Activated naive CD4-positive, alpha-beta T cell treated with anti-CD3 and anti-CD28 coated beads, Interleukin-2, amount 50 U/mL, for 72 hours (primary cell): Measurements from ENCODE around the gene APC2. TPM values are rescaled to one million over a fixed set of nuclear protein-coding genes. Genes with fewer than 3 reads are reported as not detected.

Experiments
- ATAC-seq, 2 donors: fragments of 150-1000 bp; cut with Tn5 transposase; 2 replicates each; pipeline ENCODE4 v1.10.0; 2021; ENCODE audit warnings: mild to moderate bottlenecking in 2 of 2, moderate library complexity in 2 of 2
- DNase-seq, 2 donors: peaks; one replicate each; pipeline ENCODE4 v3.0.0; 2021 to 2022; ENCODE audit warnings: low spot score in 2 of 2
- H3K27ac Mint-ChIP-seq, 2 donors: one replicate each; pipeline ENCODE4 v1.8.0; 2022; ENCODE audit warnings: mild to moderate bottlenecking in 2 of 2, mixed read lengths in 2 of 2
- H3K36me3 Mint-ChIP-seq, 2 donors: one replicate each; pipeline ENCODE4 v1.8.0; 2022; ENCODE audit warnings: mixed read lengths in 2 of 2
- H3K9me3 Mint-ChIP-seq, 2 donors: one replicate each; pipeline ENCODE4 v1.8.0; 2022; ENCODE audit warnings: mixed read lengths in 2 of 2
- total RNA-seq, 2 donors: library from RNA; stranded (reverse); gene quantifications; one replicate each; pipeline ENCODE4 v1.2.3, GENCODE V29; 2022

Gene APC2
- total RNA-seq, 2 donors from 2014 or later: 0.09 to 0.14 TPM

DNA sequence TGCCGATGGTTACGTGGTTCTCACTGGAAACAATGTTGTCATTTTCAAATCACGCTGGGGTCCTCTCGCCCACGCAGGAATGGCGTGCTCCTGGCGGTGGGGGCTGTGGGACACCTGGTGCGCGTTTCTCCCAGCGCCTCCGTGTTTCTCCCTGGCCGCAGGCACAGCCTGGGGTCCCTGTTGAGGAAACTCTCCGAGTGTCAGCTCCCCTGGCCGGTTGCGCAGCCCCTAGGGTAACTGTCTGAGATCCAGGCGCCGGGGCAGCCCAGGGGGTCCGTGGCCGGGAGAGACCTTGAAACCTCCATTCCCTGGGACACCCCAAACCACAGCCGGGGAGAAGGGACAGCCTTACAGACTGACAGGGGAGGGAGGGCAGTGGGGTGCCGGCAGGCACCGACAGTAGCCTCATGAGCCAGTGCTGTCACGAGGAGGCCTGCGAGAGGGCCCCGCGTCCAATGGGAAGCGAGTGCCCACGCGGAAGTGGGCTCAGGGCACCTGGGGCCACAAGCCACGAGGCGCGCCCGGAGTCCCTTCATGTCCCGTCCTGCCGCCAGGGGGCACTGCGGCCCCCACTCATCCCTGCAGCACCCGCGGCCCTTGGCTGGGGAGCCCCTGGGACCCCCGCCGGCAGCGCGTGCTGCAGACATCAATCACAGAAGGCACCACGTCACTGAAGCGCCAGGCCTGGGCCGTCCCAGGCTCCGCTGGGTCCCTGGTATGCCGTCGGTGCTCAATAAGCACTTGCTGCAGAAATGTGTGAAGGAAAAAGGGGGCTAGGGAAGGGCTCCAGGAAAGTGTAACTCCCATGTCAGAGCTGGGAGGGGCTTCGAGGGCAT lies 53.4 kb downstream of the APC2 start:
- H3K9me3 Mint-ChIP-seq: no peaks in the 10 kb centered on the region
- DNase-seq: peak; percentile 71 to 84
- no peaks in the 10 kb centered on the region for H3K36me3 Mint-ChIP-seq
- ATAC-seq: peak; percentile 50 to 60
- no peak overlapping the region for H3K27ac Mint-ChIP-seq

DNA sequence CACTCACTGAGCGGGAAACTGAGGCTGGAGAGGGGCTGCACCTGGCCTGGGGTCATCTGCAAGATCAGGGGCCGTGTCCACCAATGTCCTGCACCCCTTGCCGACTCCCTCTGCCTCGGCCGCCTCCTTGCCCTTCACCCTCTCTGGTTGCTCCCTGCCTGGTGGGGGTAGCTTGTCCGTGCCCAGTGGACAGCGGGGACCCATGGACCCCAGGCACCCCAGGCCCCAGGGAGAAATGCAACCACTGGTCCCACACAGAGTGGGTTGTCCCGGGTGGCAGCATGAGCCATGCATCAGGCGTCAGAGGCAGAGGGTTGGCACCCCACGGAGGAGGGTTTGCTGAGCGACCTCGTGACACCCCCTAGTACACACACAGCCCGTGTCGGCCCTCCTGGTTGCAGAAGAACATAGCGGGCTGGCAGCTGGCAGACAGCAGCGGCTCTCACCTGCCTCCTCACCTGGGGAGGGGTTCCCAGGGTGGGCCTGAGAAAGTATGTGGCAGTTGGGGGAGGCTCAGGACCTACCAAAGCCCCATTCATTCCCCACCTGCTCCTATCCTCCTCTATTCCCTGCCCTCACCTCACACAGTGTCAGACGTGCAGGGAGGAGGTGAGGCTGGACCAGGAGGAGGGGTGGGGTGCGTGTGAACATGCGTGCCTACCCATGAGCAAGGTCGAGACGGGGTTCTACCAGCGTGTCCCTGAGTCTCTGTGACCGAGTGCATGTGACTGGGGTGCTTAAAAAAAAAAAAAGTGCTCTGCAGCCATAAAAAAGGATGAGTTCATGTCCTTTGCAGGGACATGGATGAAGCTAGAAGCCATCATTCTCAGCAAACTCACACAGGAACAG lies 54.2 kb downstream of the APC2 start:
- no peaks in the 10 kb centered on the region for H3K9me3 Mint-ChIP-seq
- H3K36me3 Mint-ChIP-seq: no peaks in the 10 kb centered on the region
- ATAC-seq: no peak
- no peak for DNase-seq
- H3K27ac Mint-ChIP-seq: no peak overlapping the region

- H3K36me3 Mint-ChIP-seq: no peaks in the 10 kb centered on the region
- H3K27ac Mint-ChIP-seq: no peak overlapping the region
- no peak for DNase-seq
- no peak for ATAC-seq
- H3K9me3 Mint-ChIP-seq: no peaks in the 10 kb centered on the region
Observed at GRCh38 chr19:1505012-1505411, 55.1 kb downstream of the APC2 start.

DNA sequence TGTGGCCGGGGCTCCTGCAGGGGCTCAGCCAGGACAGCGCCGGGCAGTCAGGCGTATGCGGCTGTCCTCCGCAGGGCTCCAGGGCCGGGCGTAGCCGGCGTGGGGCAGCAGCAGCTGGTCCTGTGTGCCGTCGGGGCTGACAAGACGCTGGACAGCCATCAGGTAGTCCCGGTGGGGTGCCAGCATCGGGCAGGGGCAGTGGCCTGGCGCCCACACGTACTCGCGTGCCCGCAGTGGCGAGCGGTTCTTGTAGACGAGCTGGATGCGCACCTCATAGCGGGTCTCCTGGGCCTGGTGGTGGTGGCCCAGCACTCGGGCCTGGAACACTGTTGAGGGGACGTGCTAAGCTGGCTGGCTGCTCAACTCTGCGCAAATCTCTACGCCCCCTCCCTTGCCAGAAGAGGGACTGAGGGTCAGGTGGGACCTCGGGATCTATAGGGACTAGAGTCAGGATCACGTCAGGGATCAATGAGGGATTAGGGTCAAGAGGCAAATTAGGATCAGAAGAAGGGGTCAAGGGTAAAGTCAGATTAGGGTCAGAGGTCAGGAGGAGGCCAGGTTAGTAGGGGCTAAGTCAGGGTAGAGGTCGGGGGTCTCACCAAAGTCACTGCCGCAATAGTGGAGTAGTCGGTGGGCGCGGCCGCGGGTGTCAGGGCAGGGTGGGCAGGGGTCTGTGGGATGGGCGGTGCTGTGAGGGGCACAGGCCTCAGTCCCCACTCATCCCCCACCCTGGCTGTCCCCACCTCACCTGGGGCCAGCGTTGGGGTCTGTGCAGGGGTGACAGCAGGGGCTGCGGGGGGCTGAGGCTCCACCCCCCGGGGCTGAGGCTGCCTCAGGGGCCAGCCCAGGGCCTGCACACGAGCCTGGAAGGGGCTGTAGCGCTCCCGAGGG lies 56.3 kb downstream of the APC2 start:
- no peak overlapping the region for H3K27ac Mint-ChIP-seq
- H3K9me3 Mint-ChIP-seq: no peaks in the 10 kb centered on the region
- H3K36me3 Mint-ChIP-seq: no peaks in the 10 kb centered on the region
- ATAC-seq (no peak), DNase-seq (no peak)

- Mint-ChIP-seq H3K27ac (no peak overlapping the region), H3K36me3 (no peaks in the 10 kb centered on the region), H3K9me3 (no peaks in the 10 kb centered on the region)
- DNase-seq: no peak
- no peak for ATAC-seq
Observed at GRCh38 chr19:1507192-1507660, 57.3 kb downstream of the APC2 start.

DNA sequence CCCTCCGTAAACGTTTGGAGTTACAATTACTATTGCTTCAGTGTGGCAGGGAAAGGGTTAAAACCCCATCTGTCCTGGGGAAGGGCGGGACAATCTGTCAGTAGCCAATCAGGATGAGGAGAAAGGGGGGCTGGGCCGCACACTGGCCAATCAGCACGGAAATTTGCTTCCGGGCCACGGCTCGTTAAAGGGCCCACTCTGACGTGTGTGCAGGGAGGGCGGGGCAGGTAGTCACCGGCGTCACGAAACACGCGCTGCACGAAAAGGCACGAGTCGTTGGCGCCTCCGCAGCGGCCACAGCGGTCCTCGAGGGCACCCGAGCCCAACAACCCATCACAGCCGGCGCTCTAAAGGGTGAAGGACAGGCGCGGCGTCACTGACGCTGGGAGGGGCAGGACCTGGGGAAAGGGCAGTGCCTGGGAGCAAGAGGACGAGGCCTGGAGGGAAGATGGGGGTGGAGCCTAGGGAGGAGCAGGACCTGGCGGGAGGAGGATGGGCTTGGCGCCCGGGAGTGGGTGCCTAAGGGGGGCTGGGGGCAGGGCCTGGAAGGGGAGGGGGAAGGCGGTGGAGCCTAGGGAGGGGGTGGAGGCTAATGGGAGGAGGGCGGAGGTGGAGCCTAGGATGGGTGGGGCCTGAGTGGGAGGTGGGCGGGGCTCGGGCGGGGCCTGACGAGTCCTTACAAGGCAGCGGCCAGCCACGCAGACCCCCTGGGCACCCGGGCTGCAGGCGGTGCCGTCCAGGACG lies 58.0 kb downstream of the APC2 start:
- Mint-ChIP-seq H3K36me3 (no peaks in the 10 kb centered on the region), H3K27ac (peak overlapping the region; percentile 32 to 36), H3K9me3 (no peaks in the 10 kb centered on the region)
- DNase-seq (peak; percentile 85 to 86), ATAC-seq (peak; percentile 84 to 92)

GRCh38 chr19:1508507-1508856 lies 58.6 kb downstream of the APC2 start:
- ATAC-seq (no peak), DNase-seq (no peak)
- Mint-ChIP-seq H3K27ac (peak overlapping the region in 1 of 2 donors; percentile 36), H3K9me3 (no peaks in the 10 kb centered on the region), H3K36me3 (no peaks in the 10 kb centered on the region)

GRCh38 chr19:1509602-1510441 lies 59.9 kb downstream of the APC2 start:
- no peaks in the 10 kb centered on the region for H3K9me3 Mint-ChIP-seq

DNA sequence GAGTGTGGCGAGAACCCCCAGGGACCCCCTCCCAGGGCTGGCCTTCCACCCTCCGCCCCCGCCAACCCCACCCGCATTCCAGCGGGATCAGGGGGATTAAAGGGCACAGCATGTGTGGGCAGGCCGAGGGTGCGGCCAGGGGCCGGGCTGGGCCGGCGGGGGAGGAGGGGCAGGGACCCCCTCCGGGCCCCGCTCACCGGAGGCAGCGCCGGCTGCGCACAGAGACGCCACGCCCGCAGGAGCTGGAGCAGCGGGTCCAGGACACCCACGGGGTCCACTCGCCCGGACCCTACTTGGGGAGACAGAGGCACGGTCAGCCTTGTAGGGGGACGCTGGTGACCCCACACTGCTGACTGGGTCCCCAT lies 60.5 kb downstream of the APC2 start:
- Mint-ChIP-seq H3K9me3 (no peaks in the 10 kb centered on the region), H3K27ac (no peak overlapping the region), H3K36me3 (no peaks in the 10 kb centered on the region)
- ATAC-seq (no peak), DNase-seq (no peak)

More at GRCh38 chr19:1509602-1510441, 59.9 kb downstream of the APC2 start:
- no peak overlapping the region for H3K27ac Mint-ChIP-seq
- ATAC-seq: no peak
- H3K36me3 Mint-ChIP-seq: no peaks in the 10 kb centered on the region
- DNase-seq: no peak

DNA sequence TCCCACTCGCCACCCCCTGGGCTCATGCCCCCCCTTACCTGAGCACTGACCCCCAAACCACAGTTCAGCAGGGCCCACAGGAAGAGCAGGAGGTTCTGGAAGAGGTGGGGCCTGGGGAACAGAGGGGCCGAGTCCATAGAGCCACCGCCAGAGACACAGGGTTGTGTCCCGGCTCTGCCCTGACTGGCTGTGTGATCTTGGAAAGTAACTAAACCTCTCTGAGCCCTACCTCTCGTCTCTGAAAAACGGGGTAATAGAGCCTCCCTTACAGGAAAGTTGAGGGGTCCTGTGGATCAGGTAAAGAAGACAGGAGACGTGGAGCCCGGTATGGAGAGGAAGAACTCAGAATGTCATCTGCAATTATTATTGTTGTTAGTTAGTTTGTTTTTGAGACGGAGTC lies 60.9 kb downstream of the APC2 start:
- ATAC-seq: no peak
- Mint-ChIP-seq H3K27ac (no peak overlapping the region), H3K9me3 (no peaks in the 10 kb centered on the region), H3K36me3 (no peaks in the 10 kb centered on the region)
- no peak for DNase-seq

DNA sequence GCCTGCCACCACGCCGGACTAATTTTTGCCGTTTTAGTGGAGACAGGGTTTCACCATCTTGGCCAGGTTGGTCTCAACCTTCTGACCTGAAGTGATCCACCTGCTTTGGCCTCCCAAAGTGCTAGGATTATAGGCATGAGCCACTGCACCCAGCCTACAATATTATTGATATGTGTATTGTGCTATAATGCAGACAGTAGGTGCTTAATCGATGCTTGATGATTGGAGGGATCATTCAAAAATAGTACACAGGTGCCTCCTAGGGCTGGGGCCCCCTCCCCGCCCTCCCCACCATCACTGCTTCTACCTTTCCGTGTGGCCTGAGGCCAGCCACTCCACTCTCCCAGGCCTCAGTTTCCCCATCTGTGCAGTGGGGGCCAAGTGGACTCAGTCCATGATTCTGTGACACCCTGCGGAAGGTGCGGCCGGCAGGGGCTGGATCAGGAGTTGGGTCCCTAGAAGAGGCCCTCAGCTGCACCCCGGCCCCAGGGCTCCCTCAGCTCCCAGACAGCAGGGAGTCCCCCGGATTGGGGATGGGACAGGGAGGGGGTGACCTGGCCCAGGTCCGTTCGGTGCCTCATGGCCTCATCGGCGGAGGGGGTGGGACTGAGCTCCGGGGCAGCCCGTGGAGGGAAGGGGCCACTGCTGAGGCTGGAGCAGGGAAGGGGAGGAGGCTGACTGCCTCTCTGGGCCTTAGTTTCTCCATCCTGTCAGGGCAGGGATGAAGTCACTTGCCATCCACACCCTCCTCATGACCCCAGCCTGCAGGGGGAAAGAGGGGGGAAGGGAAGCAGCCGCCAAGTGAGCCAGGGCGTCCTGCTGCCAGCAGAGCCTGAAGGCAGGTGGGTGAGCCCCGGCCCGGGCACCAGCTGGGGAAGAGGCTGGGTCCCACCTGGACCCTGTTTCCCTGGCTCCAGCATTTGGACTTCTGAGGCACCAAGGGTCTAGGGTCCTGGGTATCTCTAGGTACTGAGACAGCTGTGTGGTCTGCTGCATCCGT lies 61.7 kb downstream of the APC2 start:
- DNase-seq: no peak
- Mint-ChIP-seq H3K27ac (no peak overlapping the region), H3K9me3 (no peaks in the 10 kb centered on the region), H3K36me3 (no peaks in the 10 kb centered on the region)
- no peak for ATAC-seq

- ATAC-seq (peak; percentile 88 to 97), DNase-seq (peak; percentile 81)
- no peaks in the 10 kb centered on the region for H3K9me3 Mint-ChIP-seq
- H3K36me3 Mint-ChIP-seq: no peaks in the 10 kb centered on the region
- H3K27ac Mint-ChIP-seq: no peak within 1 kb of the TSS
Observed at GRCh38 chr19:1512671-1513498, 63.0 kb downstream of the APC2 start, which contains the start of gene ADAMTSL5. TSS of gene ADAMTSL5 (minus strand) at chr19:1513019. CDS start at chr19:1510943, 2,076 bp downstream.

- DNase-seq (peak in 1 of 2 donors; percentile 84), ATAC-seq (peak; percentile 48 to 63)
- Mint-ChIP-seq H3K27ac (no peak overlapping the region), H3K36me3 (no peaks in the 10 kb centered on the region), H3K9me3 (no peaks in the 10 kb centered on the region)
Observed at GRCh38 chr19:1513499-1514294, 63.8 kb downstream of the APC2 start.
